ENCODE results near the gene ARHGAP10.

GRCh38 chr4:148103597-148104355 lies 371.9 kb downstream of the ARHGAP10 start:
- TF ChIP-seq POLR2AphosphoS5 (IDR thresholded peaks at IDR 0.05; ENCODE audit: low read depth, low read length) (no peak), CTCF (IDR thresholded peaks at IDR 0.05) (no peak), REST (IDR thresholded peaks at IDR 0.05; ENCODE audit: insufficient read depth in 1 of 2, low read depth in 2 of 2, low read length in 1 of 2) (no peak)

Data from Panc1 (cell line).